OCI-LY3 (cell line): ENCODE data around the gene CHST15.

ENCODE experiments used
- CTCF ChIP-seq: fragments of 200-600, 300-600 bp; sonication (generic); IDR thresholded peaks from 2 replicates; pipeline ENCODE4 v1.5.1; 2014; ENCODE audit warnings: antibody characterized with exemption, low read length, low read depth
- EZH2phosphoT487 ChIP-seq: fragments of 200-600 bp; shearing (Covaris generic); IDR thresholded peaks from 2 replicates; pipeline ENCODE4 v1.6.1; 2018; ENCODE audit warnings: antibody characterized with exemption, mixed run types, low read depth

- TF ChIP-seq CTCF = no peak
- TF ChIP-seq EZH2phosphoT487 = no peak
Measured at GRCh38 chr10:124032971-124033886, 60.2 kb downstream of the CHST15 start.
